ENCODE data around the gene ARHGAP21. TPM values are rescaled to one million over a fixed set of nuclear protein-coding genes. Genes with fewer than 3 reads are reported as not detected.

The ARHGAP21 gene
- total RNA-seq, 1 donor from 2014 or later, result 100 TPM

DNA sequence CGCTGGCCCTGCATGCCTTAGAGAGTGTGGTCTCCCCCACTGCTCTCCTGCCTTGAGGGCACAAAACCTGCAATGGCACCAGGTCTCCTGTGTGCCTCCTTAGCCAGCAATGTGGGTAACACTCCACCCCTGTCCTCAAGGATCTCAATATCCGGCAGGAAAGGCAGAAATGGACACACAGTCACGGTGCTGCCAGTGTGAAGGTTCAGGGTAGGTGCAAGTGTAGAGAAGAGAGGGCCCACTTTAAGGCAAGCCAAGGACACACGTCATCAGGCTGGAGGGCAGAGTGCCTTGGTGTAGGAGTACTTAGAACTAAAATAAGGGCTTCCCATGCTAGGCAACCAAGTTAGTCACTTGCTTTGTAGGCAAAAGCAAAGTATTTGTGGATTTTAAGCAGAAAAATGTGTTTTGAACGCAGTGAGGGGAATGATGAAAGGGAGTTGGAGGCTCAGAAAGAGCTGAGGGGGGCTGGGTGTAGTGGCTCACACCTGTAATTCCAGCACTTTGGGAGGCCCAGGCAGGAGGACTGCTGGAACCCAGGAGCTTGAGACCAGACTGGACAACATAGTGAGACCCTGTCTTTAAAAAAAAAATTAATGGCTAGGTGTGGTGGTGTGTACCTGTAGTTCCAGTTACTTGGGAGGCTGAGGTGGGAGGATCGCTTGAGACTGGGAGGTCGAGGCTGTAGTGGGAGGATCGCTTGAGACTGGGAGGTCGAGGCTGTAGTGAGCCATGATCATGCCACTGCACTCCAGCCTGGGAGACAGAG, 152.8 kb downstream of the ARHGAP21 start:
- Mint-ChIP-seq H3K9me3 (ENCODE audit: unreplicated experiment) (peaks cover 3% of the 10 kb centered on the region), H3K4me1 (ENCODE audit: unreplicated experiment) (no peaks in the 10 kb centered on the region), H3K27me3 (ENCODE audit: unreplicated experiment) (peaks cover 6% of the 10 kb centered on the region), H3K4me3 (ENCODE audit: unreplicated experiment) (no peak overlapping the region), H3K27ac (ENCODE audit: unreplicated experiment) (peak overlapping the region; percentile 0), H3K36me3 (ENCODE audit: low read depth, unreplicated experiment) (peaks cover 4% of the 10 kb centered on the region)
- no peak for DNase-seq (ENCODE audit: low spot score)
- TF ChIP-seq, protein P1, sequence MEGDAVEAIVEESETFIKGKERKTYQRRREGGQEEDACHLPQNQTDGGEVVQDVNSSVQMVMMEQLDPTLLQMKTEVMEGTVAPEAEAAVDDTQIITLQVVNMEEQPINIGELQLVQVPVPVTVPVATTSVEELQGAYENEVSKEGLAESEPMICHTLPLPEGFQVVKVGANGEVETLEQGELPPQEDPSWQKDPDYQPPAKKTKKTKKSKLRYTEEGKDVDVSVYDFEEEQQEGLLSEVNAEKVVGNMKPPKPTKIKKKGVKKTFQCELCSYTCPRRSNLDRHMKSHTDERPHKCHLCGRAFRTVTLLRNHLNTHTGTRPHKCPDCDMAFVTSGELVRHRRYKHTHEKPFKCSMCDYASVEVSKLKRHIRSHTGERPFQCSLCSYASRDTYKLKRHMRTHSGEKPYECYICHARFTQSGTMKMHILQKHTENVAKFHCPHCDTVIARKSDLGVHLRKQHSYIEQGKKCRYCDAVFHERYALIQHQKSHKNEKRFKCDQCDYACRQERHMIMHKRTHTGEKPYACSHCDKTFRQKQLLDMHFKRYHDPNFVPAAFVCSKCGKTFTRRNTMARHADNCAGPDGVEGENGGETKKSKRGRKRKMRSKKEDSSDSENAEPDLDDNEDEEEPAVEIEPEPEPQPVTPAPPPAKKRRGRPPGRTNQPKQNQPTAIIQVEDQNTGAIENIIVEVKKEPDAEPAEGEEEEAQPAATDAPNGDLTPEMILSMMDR (IDR thresholded peaks at IDR 0.05; ENCODE audit: unreplicated experiment), result no peak

DNA sequence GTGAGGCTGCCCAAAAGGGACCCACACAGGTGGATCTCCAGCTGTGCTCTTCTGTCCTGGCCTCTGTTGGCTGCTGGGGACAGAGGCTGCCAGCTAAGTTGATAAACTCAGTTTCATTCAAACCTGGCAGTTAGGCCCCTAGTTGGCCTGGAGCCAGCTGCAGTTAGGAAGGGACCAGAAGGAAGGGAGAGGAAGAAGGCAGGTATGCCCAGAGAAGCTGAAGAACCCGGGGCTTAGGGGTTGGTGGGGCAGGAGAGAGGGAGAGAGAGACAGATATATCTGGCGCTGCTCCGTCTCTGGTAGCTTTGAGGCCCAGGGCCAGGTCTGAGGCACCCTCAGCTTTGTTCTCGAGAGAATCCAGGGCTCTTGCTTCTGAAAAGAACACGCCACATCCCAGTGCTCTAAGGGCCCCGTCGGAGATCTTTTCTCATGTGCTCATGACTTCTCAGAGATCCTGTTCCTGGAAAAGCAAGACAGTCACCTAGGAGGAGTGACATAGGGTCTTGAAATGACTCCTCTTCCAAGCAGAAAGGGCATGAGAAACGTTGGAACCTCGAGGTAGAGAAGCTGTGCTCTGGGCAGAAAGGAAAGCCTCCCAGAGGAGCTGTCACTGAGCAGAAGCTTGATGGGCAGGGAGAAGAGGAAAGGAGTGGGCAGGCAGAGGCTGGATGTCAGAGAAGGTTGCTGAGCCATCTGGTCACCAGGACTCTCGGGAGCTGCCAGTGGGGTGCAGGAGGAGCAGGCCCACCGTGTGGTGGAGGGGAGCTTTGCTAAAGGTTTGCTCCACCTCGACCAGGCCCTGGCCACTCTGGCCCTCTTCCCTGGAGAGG, 153.6 kb downstream of the ARHGAP21 start:
- TF ChIP-seq, protein P1 (IDR thresholded peaks at IDR 0.05; ENCODE audit: unreplicated experiment), result no peak
- Mint-ChIP-seq H3K4me3 (ENCODE audit: unreplicated experiment) (no peak overlapping the region), H3K27me3 (ENCODE audit: unreplicated experiment) (peaks cover 6% of the 10 kb centered on the region), H3K27ac (ENCODE audit: unreplicated experiment) (no peak overlapping the region), H3K9me3 (ENCODE audit: unreplicated experiment) (peaks cover 3% of the 10 kb centered on the region), H3K36me3 (ENCODE audit: low read depth, unreplicated experiment) (peaks cover 4% of the 10 kb centered on the region), H3K4me1 (ENCODE audit: unreplicated experiment) (no peaks in the 10 kb centered on the region)
- DNase-seq (ENCODE audit: low spot score), result no peak

DNA sequence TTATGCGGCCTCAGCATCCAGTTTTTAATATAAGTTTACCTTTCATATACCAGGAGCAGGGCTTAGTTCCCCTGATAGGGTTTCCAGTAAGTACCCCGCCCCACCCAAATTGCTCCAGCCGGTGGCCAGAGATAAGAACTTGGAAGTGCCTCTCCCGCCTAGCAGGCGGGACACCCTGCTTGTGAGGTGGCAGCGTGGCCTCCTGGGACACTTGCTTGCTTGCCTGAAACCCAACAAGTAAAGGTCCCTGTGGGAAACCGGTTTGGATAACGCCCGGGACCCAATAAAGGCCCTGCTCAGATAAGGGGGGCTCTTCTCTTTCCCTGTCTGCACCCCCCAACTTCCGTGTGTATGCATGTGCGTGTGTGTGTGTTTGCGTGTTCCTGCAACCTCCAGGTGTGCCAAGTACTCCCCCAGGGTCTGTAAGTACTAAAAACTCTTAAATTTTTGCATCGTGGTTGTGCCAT, 154.3 kb downstream of the ARHGAP21 start:
- Mint-ChIP-seq H3K4me1 (ENCODE audit: unreplicated experiment) (no peaks in the 10 kb centered on the region), H3K27ac (ENCODE audit: unreplicated experiment) (no peak overlapping the region), H3K36me3 (ENCODE audit: low read depth, unreplicated experiment) (peaks cover 4% of the 10 kb centered on the region), H3K9me3 (ENCODE audit: unreplicated experiment) (peaks cover 3% of the 10 kb centered on the region), H3K4me3 (ENCODE audit: unreplicated experiment) (no peak overlapping the region), H3K27me3 (ENCODE audit: unreplicated experiment) (peaks cover 6% of the 10 kb centered on the region)
- TF ChIP-seq, protein P1 (IDR thresholded peaks at IDR 0.05; ENCODE audit: unreplicated experiment), result no peak
- DNase-seq (ENCODE audit: low spot score), result no peak

DNA sequence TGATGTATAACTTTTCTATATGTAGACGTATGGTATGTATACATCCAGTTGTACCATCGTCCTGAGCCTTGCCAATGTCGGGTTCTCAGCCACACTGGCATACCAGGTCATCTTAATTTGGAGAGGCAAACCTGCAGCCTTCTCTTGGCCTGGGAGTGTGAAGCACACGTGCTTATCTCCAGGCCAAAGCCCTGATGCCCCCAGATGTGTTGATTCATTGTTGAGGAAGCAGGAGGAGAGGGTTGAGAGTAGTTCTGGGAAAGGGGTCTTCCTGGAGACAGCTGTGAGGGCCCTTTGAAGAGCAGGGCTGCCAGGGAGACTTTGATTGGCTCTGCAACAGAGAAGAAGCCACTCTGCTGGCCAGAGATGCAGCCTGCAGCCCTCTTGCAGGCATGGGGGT, 155.6 kb downstream of the ARHGAP21 start:
- peak overlapping the region; percentile 69 for H3K4me3 Mint-ChIP-seq (ENCODE audit: unreplicated experiment)
- DNase-seq (ENCODE audit: low spot score), result no peak
- H3K4me1 Mint-ChIP-seq (ENCODE audit: unreplicated experiment), result no peaks in the 10 kb centered on the region
- peaks cover 6% of the 10 kb centered on the region for H3K27me3 Mint-ChIP-seq (ENCODE audit: unreplicated experiment)
- TF ChIP-seq, protein P1 (IDR thresholded peaks at IDR 0.05; ENCODE audit: unreplicated experiment), result no peak
- peaks cover 3% of the 10 kb centered on the region for H3K9me3 Mint-ChIP-seq (ENCODE audit: unreplicated experiment)
- H3K27ac Mint-ChIP-seq (ENCODE audit: unreplicated experiment), result no peak overlapping the region
- H3K36me3 Mint-ChIP-seq (ENCODE audit: low read depth, unreplicated experiment), result peaks cover 4% of the 10 kb centered on the region

Data from endothelial cell (in vitro differentiated cells).